Bone marrow (tissue), 2 donors: ENCODE results near the gene CELSR1.

Experiments used
- DNase-seq, 2 donors: peaks; one replicate each; lab custom pipeline; 2025; lab: John Stamatoyannopoulos, UW

CELSR1 gene

GRCh38 chr22:46442217-46442853 is 95.1 kb downstream of the CELSR1 start:
- no peak for DNase-seq

- no peak for DNase-seq
Measured at GRCh38 chr22:46439576-46440465, 97.6 kb downstream of the CELSR1 start.

GRCh38 chr22:46439111-46439510 is 98.3 kb downstream of the CELSR1 start:
- DNase-seq = no peak

- DNase-seq = no peak
Measured at GRCh38 chr22:46437671-46438440, 99.6 kb downstream of the CELSR1 start.

- DNase-seq = no peak
Measured at GRCh38 chr22:46436595-46437175, 100.7 kb downstream of the CELSR1 start.

GRCh38 chr22:46433318-46433717 is 104.1 kb downstream of the CELSR1 start:
- DNase-seq = no peak

GRCh38 chr22:46432164-46433068 is 105.0 kb downstream of the CELSR1 start:
- peak in 1 of 2 donors; percentile 54 for DNase-seq

- DNase-seq = no peak
Measured at GRCh38 chr22:46430961-46431838, 106.2 kb downstream of the CELSR1 start.

- DNase-seq = no peak
Measured at GRCh38 chr22:46429325-46429853, 108.0 kb downstream of the CELSR1 start.

- DNase-seq = no peak
Measured at GRCh38 chr22:46428602-46429324, 108.7 kb downstream of the CELSR1 start.

- no peak for DNase-seq
Measured at GRCh38 chr22:46428171-46428570, 109.2 kb downstream of the CELSR1 start.

GRCh38 chr22:46425016-46425415 is 112.4 kb downstream of the CELSR1 start:
- DNase-seq = no peak

- no peak for DNase-seq
Measured at GRCh38 chr22:46424496-46424895, 112.9 kb downstream of the CELSR1 start.

GRCh38 chr22:46422896-46423295 is 114.5 kb downstream of the CELSR1 start:
- no peak for DNase-seq

- DNase-seq = no peak
Measured at GRCh38 chr22:46421267-46421666, 116.2 kb downstream of the CELSR1 start.

GRCh38 chr22:46419754-46420571 is 117.5 kb downstream of the CELSR1 start:
- DNase-seq = no peak

- DNase-seq = no peak
Measured at GRCh38 chr22:46418827-46419226, 118.6 kb downstream of the CELSR1 start.

- DNase-seq = no peak
Measured at GRCh38 chr22:46417769-46418168, 119.7 kb downstream of the CELSR1 start.
